Measurements from ENCODE around the gene TMEM201. TPM values are rescaled to one million over a fixed set of nuclear protein-coding genes. Genes with fewer than 3 reads are reported as not detected.

The TMEM201 gene
- total and polyA plus RNA-seq, 2 of the 13 experiments (the other 11 are each of a cell fraction or from before 2014, with no cell fraction given) = 1.5 to 8.2 TPM

DNA sequence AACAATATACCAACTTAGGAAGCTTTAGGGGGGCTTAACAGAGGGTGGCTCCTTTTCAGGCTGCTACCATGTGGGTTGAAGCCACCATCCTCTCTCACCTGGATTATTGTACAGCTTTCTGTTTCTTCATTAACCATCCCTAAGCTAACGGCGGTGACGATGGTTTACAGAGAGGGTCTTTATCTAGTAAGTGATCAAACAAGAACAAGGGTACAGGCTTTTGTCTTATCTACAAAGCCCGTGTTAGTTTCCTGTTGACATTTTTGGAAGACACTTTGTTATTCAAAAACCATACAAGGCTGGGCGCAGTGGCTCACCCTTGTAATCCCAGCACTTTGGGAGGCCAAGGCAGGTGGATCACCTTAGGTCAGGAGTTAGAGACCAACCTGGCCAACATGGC lies 29.0 kb upstream of the TMEM201 start (continued):
- TF ChIP-seq, protein P1, sequence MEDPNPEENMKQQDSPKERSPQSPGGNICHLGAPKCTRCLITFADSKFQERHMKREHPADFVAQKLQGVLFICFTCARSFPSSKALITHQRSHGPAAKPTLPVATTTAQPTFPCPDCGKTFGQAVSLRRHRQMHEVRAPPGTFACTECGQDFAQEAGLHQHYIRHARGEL (CRISPR knock-in tag; IDR thresholded peaks at IDR 0.05) = no peak
- TF ChIP-seq SOX6 (IDR thresholded peaks at IDR 0.05) = no peak
- peak; percentile 64 for TF ChIP-seq SOX6 (CRISPR knock-in tag; IDR thresholded peaks at IDR 0.05)
- no peak for TF ChIP-seq ZNF256 (CRISPR knock-in tag; conservative IDR thresholded peaks at IDR 0.05)
- TF ChIP-seq FOXP1 (IDR thresholded peaks at IDR 0.05) = no peak
- TF ChIP-seq FOXP1 (CRISPR knock-in tag; IDR thresholded peaks at IDR 0.05) = 0 out of 2 replicates have a peak, but pooled peaks have one; percentile 27
- TF ChIP-seq BHLHE40 (IDR thresholded peaks at IDR 0.05; ENCODE audit: low read length) = no peak
- TF ChIP-seq SOX13 (IDR thresholded peaks at IDR 0.05) = no peak
- TF ChIP-seq SOX13 (CRISPR knock-in tag; conservative IDR thresholded peaks at IDR 0.05 in 1 of 2, IDR thresholded peaks at IDR 0.05 in 1 of 2) = peak in 1 of 2 experiments; percentile 81; a peak in 2 of 4 replicates
- TF ChIP-seq ZNF367 (CRISPR knock-in tag; IDR thresholded peaks at IDR 0.05; ENCODE audit: borderline replicate concordance) = no peak
- no peak for TF ChIP-seq CHD4 (IDR thresholded peaks at IDR 0.05; ENCODE audit: borderline replicate concordance, low read length)
- TF ChIP-seq SNAI1 (CRISPR knock-in tag; IDR thresholded peaks at IDR 0.05; ENCODE audit: borderline replicate concordance) = no peak
- TF ChIP-seq, protein P2, sequence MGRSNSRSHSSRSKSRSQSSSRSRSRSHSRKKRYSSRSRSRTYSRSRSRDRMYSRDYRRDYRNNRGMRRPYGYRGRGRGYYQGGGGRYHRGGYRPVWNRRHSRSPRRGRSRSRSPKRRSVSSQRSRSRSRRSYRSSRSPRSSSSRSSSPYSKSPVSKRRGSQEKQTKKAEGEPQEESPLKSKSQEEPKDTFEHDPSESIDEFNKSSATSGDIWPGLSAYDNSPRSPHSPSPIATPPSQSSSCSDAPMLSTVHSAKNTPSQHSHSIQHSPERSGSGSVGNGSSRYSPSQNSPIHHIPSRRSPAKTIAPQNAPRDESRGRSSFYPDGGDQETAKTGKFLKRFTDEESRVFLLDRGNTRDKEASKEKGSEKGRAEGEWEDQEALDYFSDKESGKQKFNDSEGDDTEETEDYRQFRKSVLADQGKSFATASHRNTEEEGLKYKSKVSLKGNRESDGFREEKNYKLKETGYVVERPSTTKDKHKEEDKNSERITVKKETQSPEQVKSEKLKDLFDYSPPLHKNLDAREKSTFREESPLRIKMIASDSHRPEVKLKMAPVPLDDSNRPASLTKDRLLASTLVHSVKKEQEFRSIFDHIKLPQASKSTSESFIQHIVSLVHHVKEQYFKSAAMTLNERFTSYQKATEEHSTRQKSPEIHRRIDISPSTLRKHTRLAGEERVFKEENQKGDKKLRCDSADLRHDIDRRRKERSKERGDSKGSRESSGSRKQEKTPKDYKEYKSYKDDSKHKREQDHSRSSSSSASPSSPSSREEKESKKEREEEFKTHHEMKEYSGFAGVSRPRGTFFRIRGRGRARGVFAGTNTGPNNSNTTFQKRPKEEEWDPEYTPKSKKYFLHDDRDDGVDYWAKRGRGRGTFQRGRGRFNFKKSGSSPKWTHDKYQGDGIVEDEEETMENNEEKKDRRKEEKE (IDR thresholded peaks at IDR 0.05) = no peak
- TF ChIP-seq ZNF562 (CRISPR knock-in tag; IDR thresholded peaks at IDR 0.05; ENCODE audit: borderline replicate concordance) = no peak
- TF ChIP-seq KDM6A (CRISPR knock-in tag; IDR thresholded peaks at IDR 0.05; ENCODE audit: low read depth) = no peak
- peak; percentile 16; the same call in 1 of the 2 replicates for TF ChIP-seq ETV5 (CRISPR knock-in tag; IDR thresholded peaks at IDR 0.05; ENCODE audit: borderline replicate concordance)
- TF ChIP-seq NCOA2 (CRISPR knock-in tag; IDR thresholded peaks at IDR 0.05) = peak; percentile 46; the same call in 1 of the 2 replicates
- TF ChIP-seq, protein P3, sequence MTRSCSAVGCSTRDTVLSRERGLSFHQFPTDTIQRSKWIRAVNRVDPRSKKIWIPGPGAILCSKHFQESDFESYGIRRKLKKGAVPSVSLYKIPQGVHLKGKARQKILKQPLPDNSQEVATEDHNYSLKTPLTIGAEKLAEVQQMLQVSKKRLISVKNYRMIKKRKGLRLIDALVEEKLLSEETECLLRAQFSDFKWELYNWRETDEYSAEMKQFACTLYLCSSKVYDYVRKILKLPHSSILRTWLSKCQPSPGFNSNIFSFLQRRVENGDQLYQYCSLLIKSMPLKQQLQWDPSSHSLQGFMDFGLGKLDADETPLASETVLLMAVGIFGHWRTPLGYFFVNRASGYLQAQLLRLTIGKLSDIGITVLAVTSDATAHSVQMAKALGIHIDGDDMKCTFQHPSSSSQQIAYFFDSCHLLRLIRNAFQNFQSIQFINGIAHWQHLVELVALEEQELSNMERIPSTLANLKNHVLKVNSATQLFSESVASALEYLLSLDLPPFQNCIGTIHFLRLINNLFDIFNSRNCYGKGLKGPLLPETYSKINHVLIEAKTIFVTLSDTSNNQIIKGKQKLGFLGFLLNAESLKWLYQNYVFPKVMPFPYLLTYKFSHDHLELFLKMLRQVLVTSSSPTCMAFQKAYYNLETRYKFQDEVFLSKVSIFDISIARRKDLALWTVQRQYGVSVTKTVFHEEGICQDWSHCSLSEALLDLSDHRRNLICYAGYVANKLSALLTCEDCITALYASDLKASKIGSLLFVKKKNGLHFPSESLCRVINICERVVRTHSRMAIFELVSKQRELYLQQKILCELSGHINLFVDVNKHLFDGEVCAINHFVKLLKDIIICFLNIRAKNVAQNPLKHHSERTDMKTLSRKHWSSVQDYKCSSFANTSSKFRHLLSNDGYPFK (CRISPR knock-in tag; IDR thresholded peaks at IDR 0.05; ENCODE audit: borderline replicate concordance) = no peak
- no peak for TF ChIP-seq KDM1A (CRISPR knock-in tag; IDR thresholded peaks at IDR 0.05)
- TF ChIP-seq NPAS2 (CRISPR knock-in tag; IDR thresholded peaks at IDR 0.05; ENCODE audit: borderline replicate concordance) = no peak
- peak; percentile 88 for TF ChIP-seq RBM22 (optimal IDR thresholded peaks at IDR 0.05; ENCODE audit: low read length)
- no peak for TF ChIP-seq AKNA (CRISPR knock-in tag; IDR thresholded peaks at IDR 0.05; ENCODE audit: borderline replicate concordance)
